Astrocyte of the cerebellum (primary cell): Measurements from ENCODE around the gene ERFL.

ENCODE experiments used
- DNase-seq: peaks from one replicate; pipeline ENCODE4 v3.0.0-alpha.2; 2011; ENCODE audit warnings: low read depth
- H3K4me3 ChIP-seq: 2 replicates; pipeline ENCODE4 v1.5.1; 2011; ENCODE audit warnings: mild to moderate bottlenecking, low read depth, low read length, moderate library complexity
- in situ Hi-C: cut with HindIII; loops from 2 replicates; pipeline ENCODE4 v1.10.0; 2017; ENCODE audit warnings: low sequenced_read_pairs
- TF ChIP-seq, protein P1 (sequence below): IDR thresholded peaks from 2 replicates; pipeline ENCODE4 v1.5.1; 2012; ENCODE audit warnings: low read length, low read depth, moderate library complexity, mild to moderate bottlenecking; ENCODE audit errors: missing control alignments

ERFL gene

GRCh38 chr19:41903193-41903953 lies 24.9 kb downstream of the ERFL start:
- in situ Hi-C loops = no loop called here
- no peak for DNase-seq
- no peak overlapping the region for H3K4me3 ChIP-seq
- TF ChIP-seq, protein P1, sequence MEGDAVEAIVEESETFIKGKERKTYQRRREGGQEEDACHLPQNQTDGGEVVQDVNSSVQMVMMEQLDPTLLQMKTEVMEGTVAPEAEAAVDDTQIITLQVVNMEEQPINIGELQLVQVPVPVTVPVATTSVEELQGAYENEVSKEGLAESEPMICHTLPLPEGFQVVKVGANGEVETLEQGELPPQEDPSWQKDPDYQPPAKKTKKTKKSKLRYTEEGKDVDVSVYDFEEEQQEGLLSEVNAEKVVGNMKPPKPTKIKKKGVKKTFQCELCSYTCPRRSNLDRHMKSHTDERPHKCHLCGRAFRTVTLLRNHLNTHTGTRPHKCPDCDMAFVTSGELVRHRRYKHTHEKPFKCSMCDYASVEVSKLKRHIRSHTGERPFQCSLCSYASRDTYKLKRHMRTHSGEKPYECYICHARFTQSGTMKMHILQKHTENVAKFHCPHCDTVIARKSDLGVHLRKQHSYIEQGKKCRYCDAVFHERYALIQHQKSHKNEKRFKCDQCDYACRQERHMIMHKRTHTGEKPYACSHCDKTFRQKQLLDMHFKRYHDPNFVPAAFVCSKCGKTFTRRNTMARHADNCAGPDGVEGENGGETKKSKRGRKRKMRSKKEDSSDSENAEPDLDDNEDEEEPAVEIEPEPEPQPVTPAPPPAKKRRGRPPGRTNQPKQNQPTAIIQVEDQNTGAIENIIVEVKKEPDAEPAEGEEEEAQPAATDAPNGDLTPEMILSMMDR = no peak

DNA sequence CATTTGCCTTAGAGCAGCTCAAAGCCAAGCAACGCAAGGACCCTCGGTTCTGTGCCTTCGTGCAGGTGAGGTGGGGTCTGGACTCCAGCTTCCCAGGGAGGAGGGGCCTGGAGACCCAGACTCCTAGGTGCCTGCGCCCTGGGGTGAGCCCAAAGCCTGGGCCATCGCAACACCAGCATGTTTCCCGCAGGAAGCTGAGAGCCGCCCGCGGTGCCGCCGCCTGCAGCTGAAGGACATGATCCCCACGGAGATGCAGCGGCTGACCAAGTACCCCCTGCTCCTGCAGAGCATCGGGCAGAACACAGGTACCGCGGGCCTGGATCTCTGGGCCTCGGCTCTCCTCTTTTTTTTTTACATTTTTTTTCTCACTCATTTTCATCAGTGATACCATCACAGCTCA lies 25.7 kb downstream of the ERFL start:
- TF ChIP-seq, protein P1 = no peak
- in situ Hi-C loops = no loop called here
- no peak overlapping the region for H3K4me3 ChIP-seq
- DNase-seq = no peak

GRCh38 chr19:41901707-41902360 lies 26.4 kb downstream of the ERFL start:
- TF ChIP-seq, protein P1 = no peak
- no peak for DNase-seq
- H3K4me3 ChIP-seq = no peak overlapping the region
- in situ Hi-C loops = no loop called here

DNA sequence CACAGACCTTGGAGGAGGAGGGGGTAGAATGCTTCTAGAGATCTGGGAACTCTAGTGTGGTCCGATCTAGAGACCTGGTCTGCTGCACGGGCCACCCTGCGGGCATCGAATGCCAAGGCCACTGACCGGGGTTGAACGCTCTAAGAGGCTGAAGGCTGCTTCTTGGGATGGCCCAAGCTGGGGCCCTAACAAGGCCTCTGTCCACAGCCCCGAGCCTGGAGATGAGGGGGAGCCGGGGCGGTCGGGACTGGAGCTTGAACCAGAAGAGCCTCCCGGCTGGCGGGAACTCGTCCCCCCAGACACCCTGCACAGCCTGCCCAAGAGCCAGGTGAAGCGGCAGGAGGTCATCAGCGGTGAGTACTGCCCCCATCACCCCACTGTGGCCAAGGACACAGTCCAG lies 30.0 kb downstream of the ERFL start:
- no peak overlapping the region for H3K4me3 ChIP-seq
- no peak for DNase-seq
- in situ Hi-C loops = no loop called here
- TF ChIP-seq, protein P1 = no peak

DNA sequence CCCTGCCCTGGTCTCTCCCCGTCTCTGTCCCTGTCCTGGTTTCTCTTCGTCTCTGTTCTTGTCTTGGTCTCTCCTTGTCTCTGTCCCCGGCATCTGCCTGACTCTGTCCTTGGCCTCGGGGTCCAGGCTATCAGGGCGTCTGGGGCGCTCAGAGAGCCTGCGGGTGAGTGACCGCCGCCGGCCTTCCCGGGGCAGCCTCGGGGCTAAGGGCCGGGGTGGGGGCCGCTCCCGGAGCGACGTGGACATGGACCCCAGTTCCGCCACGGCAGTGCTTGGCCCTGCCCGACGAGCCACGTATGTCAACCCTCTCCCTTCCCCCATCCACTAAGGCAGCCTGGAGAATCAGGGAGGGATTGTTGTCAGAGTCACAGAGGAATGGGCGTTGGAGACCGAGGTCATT lies 30.4 kb downstream of the ERFL start:
- DNase-seq = no peak
- TF ChIP-seq, protein P1 = no peak
- no peak overlapping the region for H3K4me3 ChIP-seq
- in situ Hi-C loops = no loop called here

DNA sequence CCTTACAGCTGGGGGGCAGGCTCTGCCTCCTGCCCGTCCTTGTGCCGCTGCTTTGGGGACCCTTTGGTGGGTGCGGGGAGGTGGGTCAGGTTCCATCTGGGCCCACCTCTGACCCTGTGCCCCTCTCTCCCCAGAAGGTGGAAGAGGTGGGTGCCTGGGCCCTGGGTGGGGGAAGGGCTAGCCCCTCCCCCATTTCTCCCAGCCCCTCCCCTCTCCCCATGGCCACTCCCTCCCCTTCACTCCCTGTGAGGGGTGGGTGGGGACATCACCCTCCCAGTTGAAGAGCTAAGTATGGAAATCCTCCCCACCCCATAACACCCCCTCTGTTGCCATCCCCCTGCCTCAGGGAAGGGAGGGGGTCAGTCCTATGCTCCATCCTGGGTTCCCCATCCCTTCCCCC lies 31.1 kb downstream of the ERFL start:
- H3K4me3 ChIP-seq = no peak overlapping the region
- no peak for DNase-seq
- TF ChIP-seq, protein P1 = no peak
- in situ Hi-C loops = no loop called here
